Measurements from ENCODE around the gene SF1.
A peak's percentile ranks its signal among the peaks of the same experiment; 100 is the strongest.

SF1 gene

DNA sequence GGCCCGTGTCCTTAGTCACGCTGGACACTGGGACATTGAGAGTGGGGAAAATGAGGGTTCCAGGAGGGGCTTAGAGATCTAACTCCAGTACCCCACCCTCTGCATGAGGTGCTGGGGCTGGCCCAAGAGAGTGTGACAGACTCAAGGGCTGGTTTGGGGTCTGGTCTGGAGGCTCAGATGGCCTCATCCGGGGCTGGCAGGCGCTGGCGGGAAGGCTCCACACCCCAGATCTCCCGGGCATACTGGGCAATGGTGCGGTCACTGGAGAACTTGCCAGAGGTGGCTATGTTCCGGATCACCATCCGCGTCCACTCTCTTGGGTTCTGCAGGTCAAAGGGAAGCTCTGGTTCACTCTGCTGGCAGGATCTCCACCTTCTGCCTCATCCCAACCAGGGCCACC lies 31.9 kb downstream of the SF1 start:
- DNase-seq (ENCODE audit: low spot score), result no peak

- peak; percentile 77 for DNase-seq (ENCODE audit: low spot score)
Measured at GRCh38 chr11:64745521-64746328, 32.6 kb downstream of the SF1 start.

GRCh38 chr11:64745189-64745520 lies 33.2 kb downstream of the SF1 start:
- DNase-seq (ENCODE audit: low spot score), result no peak

GRCh38 chr11:64744544-64745188 lies 33.7 kb downstream of the SF1 start:
- DNase-seq (ENCODE audit: low spot score), result no peak

- DNase-seq (ENCODE audit: low spot score), result no peak
Measured at GRCh38 chr11:64743591-64744543, 34.5 kb downstream of the SF1 start, which contains the start of gene RASGRP2. Gene RASGRP2, minus strand, starts transcription at chr11:64744142. Its CDS starts 1,276 bp downstream, at chr11:64742866.

GRCh38 chr11:64742889-64743590 lies 35.3 kb downstream of the SF1 start:
- no peak for DNase-seq (ENCODE audit: low spot score)

DNA sequence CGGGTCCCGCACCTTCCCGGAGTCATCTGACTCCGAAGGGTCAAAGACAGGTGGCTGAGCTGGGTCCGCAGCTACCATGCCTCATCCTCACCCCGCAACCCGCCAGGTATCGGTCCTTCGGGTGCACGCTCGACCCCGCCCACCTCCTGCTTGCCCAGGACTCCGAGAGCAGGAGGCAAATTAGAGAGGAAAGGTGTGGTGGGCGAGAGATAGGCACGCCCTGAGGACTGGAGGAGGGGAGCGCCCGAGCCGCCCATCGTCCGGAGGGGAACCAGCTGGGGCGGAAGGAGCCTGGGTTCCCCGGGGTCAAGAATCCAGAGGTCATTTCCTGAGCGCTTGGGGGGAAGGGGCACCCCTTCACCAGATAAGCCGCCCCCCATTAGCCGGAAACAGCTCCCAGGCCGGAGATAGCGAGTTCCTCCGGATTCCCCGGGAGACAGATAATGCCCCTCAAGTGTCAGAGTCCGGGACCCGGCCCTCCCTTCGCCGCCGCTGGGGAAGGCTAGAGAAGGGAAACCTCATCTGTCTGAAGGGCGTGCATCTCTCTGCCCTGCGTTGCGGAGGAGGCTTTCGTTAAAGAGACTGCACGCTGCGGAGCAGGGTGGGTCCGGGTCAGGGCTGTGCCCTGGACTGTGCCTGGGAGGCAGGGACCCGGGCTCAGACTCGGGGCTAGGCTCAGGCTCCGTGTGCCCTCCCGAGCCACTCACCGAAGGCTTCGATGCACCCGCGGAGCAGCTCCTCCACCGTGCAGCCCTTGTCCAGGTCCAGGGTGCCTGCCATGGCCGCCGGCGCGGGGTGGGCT lies 36.1 kb downstream of the SF1 start:
- no peak for DNase-seq (ENCODE audit: low spot score)

GRCh38 chr11:64741375-64742086 lies 36.8 kb downstream of the SF1 start:
- no peak for DNase-seq (ENCODE audit: low spot score)

- DNase-seq (ENCODE audit: low spot score), result no peak
Measured at GRCh38 chr11:64739871-64740270, 38.5 kb downstream of the SF1 start.

- no peak for DNase-seq (ENCODE audit: low spot score)
Measured at GRCh38 chr11:64736654-64737053, 41.7 kb downstream of the SF1 start.

DNA sequence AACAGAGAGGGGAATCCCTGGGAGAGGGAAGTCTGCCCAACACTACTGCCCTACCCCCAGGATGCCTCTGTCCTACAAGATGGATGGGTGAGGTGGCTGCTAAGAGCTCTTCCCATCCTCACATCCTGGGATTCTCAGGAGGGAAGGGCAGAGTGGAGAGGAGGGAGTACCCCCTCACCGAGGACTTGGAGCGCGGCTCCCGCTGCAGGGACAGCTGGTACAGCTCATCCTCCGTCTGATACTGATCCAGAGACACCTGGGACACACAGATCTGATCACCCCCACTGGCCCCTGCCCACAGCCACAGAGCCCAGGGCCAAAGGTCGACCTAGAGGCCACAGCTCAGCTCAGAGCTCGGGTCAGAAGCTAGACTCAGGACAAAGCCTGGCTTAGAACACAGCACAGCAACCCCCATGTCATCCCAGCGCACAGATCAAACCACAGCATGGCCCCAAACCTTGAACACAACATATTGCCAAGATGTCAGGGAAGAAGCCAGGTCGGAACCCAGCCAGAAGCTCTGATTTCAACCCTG lies 42.5 kb downstream of the SF1 start:
- DNase-seq (ENCODE audit: low spot score), result no peak

GRCh38 chr11:64734811-64735724 lies 43.3 kb downstream of the SF1 start:
- DNase-seq (ENCODE audit: low spot score), result no peak

DNA sequence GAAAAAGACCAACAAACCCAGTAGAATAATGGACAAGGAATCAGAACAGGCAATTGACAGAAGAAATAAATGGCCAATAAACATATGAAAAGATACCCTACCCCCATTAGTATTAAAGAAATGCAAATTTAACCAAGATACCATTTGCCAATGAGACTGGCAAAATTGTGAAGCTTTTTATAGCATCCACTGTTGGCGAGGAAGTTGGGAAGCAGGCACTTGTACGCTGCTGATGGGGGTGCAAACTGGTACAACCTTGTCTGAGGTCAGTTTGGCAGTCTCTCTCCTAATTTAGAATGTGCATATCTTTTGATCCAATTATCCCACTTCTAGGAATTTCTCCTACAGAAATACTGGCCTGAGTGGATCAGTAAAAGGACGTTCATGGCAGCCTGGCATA lies 46.7 kb downstream of the SF1 start:
- no peak for DNase-seq (ENCODE audit: low spot score)

DNA sequence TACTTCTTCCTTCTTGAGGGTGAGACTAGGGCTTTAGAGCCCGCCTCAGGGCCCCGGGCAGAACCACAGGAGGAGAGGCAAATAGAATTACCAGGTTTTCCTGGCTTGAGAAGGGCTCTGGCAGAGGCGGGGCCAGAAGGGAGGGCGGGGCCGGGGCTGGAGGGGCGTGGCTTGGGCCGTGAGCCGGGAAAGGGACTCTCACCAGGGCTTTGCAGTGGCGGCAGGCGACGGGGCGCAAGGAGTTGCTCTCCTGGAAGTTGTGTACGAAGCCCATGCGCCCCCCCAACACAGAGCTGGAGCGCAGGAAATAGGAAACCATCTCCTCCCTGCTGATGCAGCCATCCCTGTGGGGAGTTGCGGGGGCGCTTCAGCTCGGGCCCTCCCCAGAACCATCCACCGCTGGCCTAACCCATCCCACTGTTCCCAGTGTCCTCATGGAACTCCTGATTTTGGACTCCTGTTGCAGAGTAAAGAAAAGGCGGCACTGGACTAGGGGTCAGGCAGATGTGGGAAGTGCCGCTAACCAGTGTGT lies 48.4 kb downstream of the SF1 start:
- DNase-seq (ENCODE audit: low spot score), result peak; percentile 90

DNA sequence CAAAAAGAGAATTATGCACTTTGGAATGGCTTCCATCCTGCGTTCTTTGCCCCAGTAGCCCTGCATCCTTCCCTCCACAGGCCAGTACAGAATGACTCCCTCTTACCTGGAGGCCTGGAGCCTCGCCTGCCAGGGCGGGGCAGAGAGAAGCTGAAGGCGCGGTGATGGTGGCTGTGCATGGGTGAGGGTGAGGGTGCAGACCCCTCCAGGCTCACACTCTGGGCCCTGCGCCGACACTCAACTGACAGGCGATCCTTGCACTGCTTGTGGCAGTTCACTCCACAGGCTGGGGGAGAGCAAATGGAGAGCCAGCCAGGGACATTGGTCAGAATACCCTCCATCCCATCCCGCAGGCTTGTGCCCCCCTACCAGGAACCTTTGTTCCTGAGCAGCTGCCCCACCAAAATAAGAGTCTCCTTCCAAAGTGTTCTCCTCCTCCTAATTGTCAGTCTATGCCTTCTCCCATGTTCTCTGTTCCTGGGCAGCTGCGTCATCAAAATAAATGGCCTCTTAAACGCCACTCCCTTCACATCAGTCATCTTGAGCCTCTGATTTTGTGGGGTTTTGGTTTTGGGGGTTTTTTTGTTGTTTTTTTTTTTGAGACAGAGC lies 49.5 kb downstream of the SF1 start:
- DNase-seq (ENCODE audit: low spot score), result no peak

- no peak for DNase-seq (ENCODE audit: low spot score)
Measured at GRCh38 chr11:64726867-64727530, 51.3 kb downstream of the SF1 start.

- DNase-seq (ENCODE audit: low spot score), result peak; percentile 58
Measured at GRCh38 chr11:64726211-64726641, 52.1 kb downstream of the SF1 start.
